Ectodermal cell (in vitro differentiated cells): Measurements from ENCODE around the gene UCK1.
A peak's percentile ranks its signal among the peaks of the same experiment; 100 is the strongest.

Experiments
- H3K27ac ChIP-seq: 2 replicates; pipeline ENCODE4 v1.7.0; 2013; ENCODE audit warnings: mild to moderate bottlenecking, low read depth, low read length; ENCODE audit not compliant: insufficient read depth, poor library complexity, severe bottlenecking
- H3K27me3 ChIP-seq: 2 replicates; pipeline ENCODE4 v1.7.0; 2013; ENCODE audit warnings: mild to moderate bottlenecking, low read length; ENCODE audit not compliant: insufficient read depth, control insufficient read depth, poor library complexity, severe bottlenecking
- H3K36me3 ChIP-seq: one replicate; pipeline ENCODE4 v1.7.0; 2013; ENCODE audit warnings: low read length; ENCODE audit not compliant: control insufficient read depth, insufficient read depth
- H3K4me1 ChIP-seq: one replicate; pipeline ENCODE4 v1.7.0; 2013; ENCODE audit warnings: low read length; ENCODE audit not compliant: control insufficient read depth, insufficient read depth
- H3K4me3 ChIP-seq: 2 replicates; pipeline ENCODE4 v1.7.0; 2013; ENCODE audit warnings: low read depth, low read length, control low read depth; ENCODE audit not compliant: insufficient read depth
- H3K9me3 ChIP-seq: 2 replicates; pipeline ENCODE4 v1.7.0; 2013; ENCODE audit warnings: mild to moderate bottlenecking, low read length, moderate library complexity; ENCODE audit not compliant: control insufficient read depth
- WGBS, 2 experiments: methylation state at CpG; one replicate each; pipeline ENCODE4 v1.1.7; 2013; ENCODE audit warnings: missing lambda C conversion rate in 2 of 2; 5-methylcytosine and 5-hydroxymethylcytosine counted together

Gene UCK1

GRCh38 chr9:131567910-131568309, 36.8 kb upstream of the UCK1 start:
- H3K9me3 ChIP-seq = no peaks in the 10 kb centered on the region
- 95% methylated on average over 8 of the region's 8 CpGs for WGBS, 2 experiments
- H3K27me3 ChIP-seq = no peaks in the 10 kb centered on the region
- H3K4me3 ChIP-seq = no peak overlapping the region
- no peak overlapping the region for H3K27ac ChIP-seq
- no peaks in the 10 kb centered on the region for H3K36me3 ChIP-seq
- no peaks in the 10 kb centered on the region for H3K4me1 ChIP-seq

- no peaks in the 10 kb centered on the region for H3K4me1 ChIP-seq
- H3K27ac ChIP-seq = no peak overlapping the region
- no peaks in the 10 kb centered on the region for H3K36me3 ChIP-seq
- 99 to 100% methylated on average over 3 of the region's 3 CpGs for WGBS, 2 experiments
- H3K9me3 ChIP-seq = no peaks in the 10 kb centered on the region
- no peaks in the 10 kb centered on the region for H3K27me3 ChIP-seq
- H3K4me3 ChIP-seq = no peak overlapping the region
Observed at GRCh38 chr9:131566158-131566557, 35.1 kb upstream of the UCK1 start.

DNA sequence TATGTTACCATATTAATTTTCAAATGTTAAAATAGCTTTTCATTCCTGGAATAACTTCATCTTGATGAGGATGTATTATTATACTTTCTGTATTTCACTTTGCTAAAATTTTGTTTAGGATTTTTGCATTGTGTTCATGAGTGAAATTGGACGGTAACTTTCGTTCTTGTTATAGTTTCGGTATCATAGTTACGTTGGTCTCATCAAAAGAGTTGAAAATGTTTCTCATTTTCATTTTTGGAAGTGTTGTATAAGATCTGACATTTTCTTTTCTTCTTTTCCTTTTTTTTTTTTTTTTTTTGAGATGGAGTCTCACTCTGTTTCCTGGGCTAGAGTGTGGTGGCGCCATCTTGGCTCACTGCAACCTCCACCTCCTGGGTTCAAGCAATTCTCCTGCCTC, 34.3 kb upstream of the UCK1 start:
- Histone ChIP-seq H3K4me1 (no peaks in the 10 kb centered on the region), H3K36me3 (no peaks in the 10 kb centered on the region), H3K4me3 (no peak overlapping the region), H3K27me3 (no peaks in the 10 kb centered on the region), H3K27ac (no peak overlapping the region), H3K9me3 (no peaks in the 10 kb centered on the region)
- WGBS, 2 experiments = 91 to 93% methylated on average over 4 to 5 of the region's 5 CpGs

- Histone ChIP-seq H3K9me3 (no peaks in the 10 kb centered on the region), H3K4me3 (no peak overlapping the region), H3K36me3 (no peaks in the 10 kb centered on the region), H3K27me3 (no peaks in the 10 kb centered on the region), H3K27ac (no peak overlapping the region), H3K4me1 (no peaks in the 10 kb centered on the region)
- 73 to 86% methylated on average over 7 to 8 of the region's 9 CpGs for WGBS, 2 experiments
Observed at GRCh38 chr9:131562032-131562959, 31.2 kb upstream of the UCK1 start.

DNA sequence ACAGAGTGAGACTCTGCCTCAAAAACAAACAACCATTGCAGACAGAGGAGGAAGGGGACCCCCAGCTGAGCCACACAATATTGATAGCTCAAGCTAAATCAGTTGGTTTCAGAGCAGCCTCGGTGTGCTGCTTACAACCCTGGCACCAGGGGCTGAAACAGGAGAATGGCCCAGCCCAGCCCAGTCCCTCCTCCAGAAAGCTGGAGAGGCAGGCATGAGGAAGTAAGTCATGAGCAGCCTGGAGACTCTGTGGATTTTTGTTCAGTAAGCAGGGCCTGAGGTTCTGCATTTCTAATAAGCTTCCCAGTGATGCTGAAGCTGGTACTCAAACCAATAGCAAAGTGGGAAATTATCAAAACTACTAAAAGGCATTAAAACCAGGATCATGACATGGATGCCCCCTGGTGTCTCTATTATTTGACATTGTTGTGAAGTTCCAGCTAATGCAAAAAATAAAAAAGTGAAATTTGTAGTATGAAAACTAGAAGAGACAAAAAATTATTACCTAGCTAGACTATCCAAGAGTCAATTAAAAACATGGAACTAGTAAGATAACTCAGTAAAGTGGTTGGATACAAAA, 28.4 kb upstream of the UCK1 start:
- H3K36me3 ChIP-seq = no peaks in the 10 kb centered on the region
- H3K27ac ChIP-seq = no peak overlapping the region
- WGBS, 2 experiments = 13 to 28% methylated on average over 1 of the region's 1 CpG
- no peaks in the 10 kb centered on the region for H3K4me1 ChIP-seq
- H3K27me3 ChIP-seq = peaks cover 18% of the 10 kb centered on the region
- H3K9me3 ChIP-seq = no peaks in the 10 kb centered on the region
- no peak overlapping the region for H3K4me3 ChIP-seq

DNA sequence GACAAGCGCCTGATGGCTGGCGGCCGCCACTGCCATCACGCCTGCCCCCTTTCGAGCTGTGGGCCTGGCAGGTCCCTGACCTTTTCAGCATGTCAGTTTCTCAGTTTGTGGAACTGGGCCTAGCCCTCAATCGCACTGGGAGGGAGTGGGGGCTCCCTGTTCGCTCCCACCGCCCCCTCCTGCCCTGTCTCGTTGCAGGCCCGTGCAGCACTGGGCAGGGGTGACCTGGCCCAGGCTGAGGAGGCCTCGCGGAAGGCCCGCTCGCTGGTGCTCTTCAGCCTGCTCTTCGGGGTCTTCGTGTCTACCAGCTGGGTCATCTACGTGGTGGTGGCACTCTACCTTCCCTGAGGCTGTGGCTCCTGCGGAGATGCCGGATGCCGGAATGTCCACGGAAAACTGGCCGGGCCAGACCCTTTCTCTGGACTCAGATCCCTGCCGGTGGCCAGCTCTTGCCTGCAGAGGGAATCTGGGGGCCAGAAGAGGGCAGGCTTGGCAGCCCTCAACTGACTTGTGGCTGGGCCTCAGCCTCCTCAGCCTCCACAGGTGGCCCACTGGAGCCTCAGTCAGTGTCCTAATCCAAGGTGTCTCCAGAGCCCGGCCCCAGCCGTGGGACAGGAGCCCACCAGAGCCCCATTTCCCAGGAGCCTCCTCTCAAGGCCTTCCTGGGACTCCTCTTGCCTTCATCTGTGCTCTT, 26.9 kb upstream of the UCK1 start:
- Histone ChIP-seq H3K4me3 (no peak overlapping the region), H3K9me3 (no peaks in the 10 kb centered on the region), H3K4me1 (no peaks in the 10 kb centered on the region), H3K27ac (no peak overlapping the region), H3K27me3 (peaks cover 33% of the 10 kb centered on the region), H3K36me3 (no peaks in the 10 kb centered on the region)
- WGBS, 2 experiments = 93% methylated on average over 25 of the region's 25 CpGs

- 94% methylated on average over 15 of the region's 15 CpGs for WGBS, 2 experiments
- Histone ChIP-seq H3K27ac (no peak overlapping the region), H3K36me3 (no peaks in the 10 kb centered on the region), H3K4me1 (no peaks in the 10 kb centered on the region), H3K9me3 (no peaks in the 10 kb centered on the region), H3K4me3 (no peak overlapping the region), H3K27me3 (peaks cover 33% of the 10 kb centered on the region)
Observed at GRCh38 chr9:131555841-131556673, 25.0 kb upstream of the UCK1 start.

GRCh38 chr9:131554843-131555351, 23.8 kb upstream of the UCK1 start:
- no peaks in the 10 kb centered on the region for H3K4me1 ChIP-seq
- H3K36me3 ChIP-seq = no peaks in the 10 kb centered on the region
- peak overlapping the region; percentile 11 for H3K4me3 ChIP-seq
- peaks cover 33% of the 10 kb centered on the region for H3K27me3 ChIP-seq
- H3K27ac ChIP-seq = no peak overlapping the region
- WGBS, 2 experiments = 20 to 26% methylated on average over 54 of the region's 54 CpGs
- no peaks in the 10 kb centered on the region for H3K9me3 ChIP-seq

DNA sequence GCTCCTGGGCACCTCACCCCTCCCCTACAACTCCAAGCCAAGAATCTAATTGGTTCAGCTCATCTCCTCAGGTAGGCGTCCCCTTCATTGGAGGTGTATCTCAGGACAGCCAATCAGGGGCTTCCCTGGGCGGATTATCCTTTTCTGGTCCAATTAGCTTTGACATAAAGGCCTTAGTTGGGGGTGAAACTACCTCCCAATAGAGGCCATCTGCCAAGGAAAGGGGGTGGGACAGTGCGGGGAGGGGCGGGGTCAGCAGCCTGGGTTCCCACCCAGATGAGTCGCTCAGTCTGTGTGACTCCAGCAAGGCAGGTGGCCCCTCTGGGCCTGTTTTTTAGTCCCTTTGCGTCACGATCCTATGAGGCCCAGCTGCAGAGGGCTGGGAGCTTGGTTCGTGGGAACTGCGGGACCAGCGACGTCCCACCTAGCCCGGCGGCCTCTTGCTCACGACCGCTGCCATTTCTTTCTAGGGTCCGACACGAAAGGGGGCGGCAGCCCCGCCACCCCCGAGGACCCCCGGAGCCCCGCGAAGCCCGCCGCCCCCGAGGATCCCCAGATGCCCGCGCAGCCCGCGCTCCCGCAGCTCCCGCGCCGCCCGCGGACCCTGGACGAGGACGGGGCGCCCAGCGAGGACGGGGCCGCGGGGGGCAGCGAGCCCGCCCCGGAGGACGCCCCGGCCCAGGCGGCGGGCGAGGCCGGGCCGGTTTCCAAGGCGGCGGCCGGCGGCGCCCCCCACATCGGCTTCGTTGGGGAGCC, 23.2 kb upstream of the UCK1 start:
- no peaks in the 10 kb centered on the region for H3K36me3 ChIP-seq
- no peaks in the 10 kb centered on the region for H3K9me3 ChIP-seq
- no peak overlapping the region for H3K27ac ChIP-seq
- WGBS, 2 experiments = 33 to 35% methylated on average over 60 of the region's 60 CpGs
- peaks cover 33% of the 10 kb centered on the region for H3K27me3 ChIP-seq
- H3K4me1 ChIP-seq = no peaks in the 10 kb centered on the region
- no peak overlapping the region for H3K4me3 ChIP-seq
